DOHH2 (cell line): Measurements from ENCODE around the gene ZDHHC24.

ENCODE experiments used
- EZH2phosphoT487 ChIP-seq: fragments of 200-600 bp; sonication (generic); IDR thresholded peaks from 2 replicates; pipeline ENCODE4 v1.6.1; 2017; ENCODE audit warnings: borderline replicate concordance, mild to moderate bottlenecking, antibody characterized with exemption, low read length, moderate library complexity, mixed read lengths
- TF ChIP-seq, protein P1 (sequence below): fragments of 200-600 bp; sonication (generic); IDR thresholded peaks from one replicate; pipeline ENCODE4 v1.5.1; 2014; ENCODE audit warnings: antibody characterized with exemption, mild to moderate bottlenecking, low read depth, low read length; ENCODE audit not compliant: poor library complexity, severe bottlenecking

GRCh38 chr11:66479394-66480116 lies 66.3 kb downstream of the ZDHHC24 start:
- TF ChIP-seq, protein P1, sequence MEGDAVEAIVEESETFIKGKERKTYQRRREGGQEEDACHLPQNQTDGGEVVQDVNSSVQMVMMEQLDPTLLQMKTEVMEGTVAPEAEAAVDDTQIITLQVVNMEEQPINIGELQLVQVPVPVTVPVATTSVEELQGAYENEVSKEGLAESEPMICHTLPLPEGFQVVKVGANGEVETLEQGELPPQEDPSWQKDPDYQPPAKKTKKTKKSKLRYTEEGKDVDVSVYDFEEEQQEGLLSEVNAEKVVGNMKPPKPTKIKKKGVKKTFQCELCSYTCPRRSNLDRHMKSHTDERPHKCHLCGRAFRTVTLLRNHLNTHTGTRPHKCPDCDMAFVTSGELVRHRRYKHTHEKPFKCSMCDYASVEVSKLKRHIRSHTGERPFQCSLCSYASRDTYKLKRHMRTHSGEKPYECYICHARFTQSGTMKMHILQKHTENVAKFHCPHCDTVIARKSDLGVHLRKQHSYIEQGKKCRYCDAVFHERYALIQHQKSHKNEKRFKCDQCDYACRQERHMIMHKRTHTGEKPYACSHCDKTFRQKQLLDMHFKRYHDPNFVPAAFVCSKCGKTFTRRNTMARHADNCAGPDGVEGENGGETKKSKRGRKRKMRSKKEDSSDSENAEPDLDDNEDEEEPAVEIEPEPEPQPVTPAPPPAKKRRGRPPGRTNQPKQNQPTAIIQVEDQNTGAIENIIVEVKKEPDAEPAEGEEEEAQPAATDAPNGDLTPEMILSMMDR, result no peak
- no peak for TF ChIP-seq EZH2phosphoT487
